ENCODE measurements around the gene NUDT6.

The NUDT6 gene

DNA sequence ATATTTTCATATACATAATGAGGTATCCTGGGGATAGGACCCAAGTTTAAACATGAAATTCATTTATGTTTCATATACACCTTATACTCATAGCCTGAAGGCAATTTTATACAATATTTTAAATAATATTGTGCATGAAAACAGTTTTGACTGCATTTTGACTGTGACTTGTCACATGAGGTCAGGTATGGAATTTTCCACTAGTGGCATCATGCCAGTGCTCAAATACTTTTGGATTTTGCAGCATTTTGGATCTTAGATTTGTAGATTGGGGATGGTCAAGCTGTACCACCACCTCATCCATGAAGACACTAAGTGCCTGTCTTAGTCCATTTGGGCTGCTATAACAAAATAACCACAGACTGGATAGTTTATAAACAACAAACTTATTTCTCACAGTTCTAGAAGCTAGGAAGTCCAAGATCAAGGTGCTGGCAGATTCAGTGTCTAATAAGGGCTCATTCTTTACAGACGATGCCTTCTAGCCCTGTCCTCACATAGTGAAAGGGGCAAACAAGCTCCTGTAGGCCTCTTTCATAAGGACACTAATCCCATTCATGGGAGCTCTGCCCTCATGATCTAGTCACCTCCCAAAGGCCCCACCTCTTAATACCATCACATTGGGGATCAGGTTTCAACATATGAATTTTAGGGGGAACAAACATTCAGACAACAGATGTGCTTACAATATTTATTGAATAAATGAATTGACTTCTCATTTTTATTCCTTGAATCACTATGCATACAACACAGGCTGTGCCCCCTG is 9.4 kb downstream of the NUDT6 start:
- DNase-seq, result no peak

- DNase-seq, result no peak
These were observed 10.8 kb downstream of the NUDT6 start for GRCh38 chr4:122911588-122911987.

GRCh38 chr4:122909683-122910082 is 12.7 kb downstream of the NUDT6 start:
- no peak for DNase-seq

- no peak for DNase-seq
These were observed 14.2 kb downstream of the NUDT6 start for GRCh38 chr4:122908223-122908622.

DNA sequence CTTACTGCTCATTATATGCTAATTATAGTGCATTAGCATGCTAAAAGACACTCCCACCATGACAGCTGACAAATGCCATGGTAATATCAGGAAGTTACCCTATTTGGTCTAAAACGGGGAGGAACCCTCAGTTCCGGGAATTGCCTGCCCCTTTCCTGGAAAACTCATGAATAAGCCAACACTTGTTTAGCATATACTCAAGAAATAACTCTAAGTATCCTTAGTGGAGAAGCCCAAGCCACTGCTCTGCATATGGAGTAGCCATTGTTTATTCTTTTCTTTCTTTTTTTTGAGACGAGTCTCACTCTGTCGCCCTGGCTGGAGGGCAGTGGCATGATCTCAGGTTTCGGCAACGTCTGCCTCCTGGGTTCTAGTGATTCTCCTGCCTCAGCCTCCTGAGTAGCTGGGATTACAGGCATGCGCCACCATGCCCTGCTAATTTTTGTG is 15.5 kb downstream of the NUDT6 start:
- DNase-seq, result no peak

- no peak for DNase-seq
These were observed 18.6 kb downstream of the NUDT6 start for GRCh38 chr4:122903766-122904288.

DNA sequence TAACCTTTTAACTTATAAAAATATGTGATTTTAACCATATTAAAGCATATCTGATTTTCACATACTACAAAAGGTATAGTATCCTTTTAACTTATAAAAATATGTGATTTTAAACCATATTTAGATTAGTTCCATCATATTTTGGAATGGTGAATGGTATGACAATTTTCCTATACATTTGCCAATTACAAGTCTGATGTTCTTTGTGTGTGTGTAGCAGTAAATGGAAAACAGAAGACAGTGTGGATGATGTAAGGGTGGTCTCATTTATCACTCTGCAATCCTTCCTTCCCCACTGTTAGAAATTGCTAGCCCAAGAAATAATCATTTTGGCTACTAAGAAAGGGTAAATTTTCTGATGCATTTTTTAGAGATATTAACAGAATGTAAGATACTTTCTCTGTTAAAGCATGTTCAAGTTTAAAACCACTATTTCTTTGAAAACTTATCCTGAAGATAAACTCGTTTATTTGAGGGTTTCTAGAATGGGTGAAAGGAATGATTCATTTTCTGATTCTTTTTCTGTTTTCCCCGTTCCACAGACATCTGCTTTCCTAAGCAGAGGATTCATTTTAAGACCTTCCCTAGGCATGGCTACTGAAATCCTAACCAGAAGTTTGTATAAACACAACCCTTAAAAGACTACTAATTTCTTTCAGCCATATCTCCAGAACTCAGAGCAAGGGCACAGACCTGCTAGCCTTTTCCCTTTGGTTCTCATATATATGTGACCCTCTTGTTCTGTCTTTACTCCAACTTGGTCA is 21.0 kb downstream of the NUDT6 start:
- DNase-seq, result no peak

- no peak for DNase-seq
These were observed 22.1 kb downstream of the NUDT6 start for GRCh38 chr4:122900314-122900713.

DNA sequence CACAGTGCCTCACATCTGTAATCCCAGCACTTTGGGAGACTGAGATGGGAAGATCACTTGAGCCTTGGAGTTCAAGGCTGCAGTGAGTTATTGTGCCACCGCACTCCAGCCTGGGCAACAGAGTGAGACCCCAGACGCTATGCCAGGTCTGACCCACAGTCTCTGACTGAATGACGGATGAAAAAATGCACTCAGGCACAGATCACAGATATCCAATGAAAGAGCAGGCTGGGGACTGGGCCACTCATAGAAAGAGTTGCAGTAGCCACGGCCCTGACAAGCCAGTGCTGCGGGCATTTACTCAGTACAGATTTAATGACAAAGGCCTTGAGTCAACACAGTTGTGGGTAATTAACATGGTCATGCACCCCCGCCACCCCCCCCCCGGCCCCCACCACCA is 22.7 kb downstream of the NUDT6 start:
- DNase-seq, result no peak

- no peak for DNase-seq
These were observed 23.8 kb downstream of the NUDT6 start for GRCh38 chr4:122898370-122899150.

DNA sequence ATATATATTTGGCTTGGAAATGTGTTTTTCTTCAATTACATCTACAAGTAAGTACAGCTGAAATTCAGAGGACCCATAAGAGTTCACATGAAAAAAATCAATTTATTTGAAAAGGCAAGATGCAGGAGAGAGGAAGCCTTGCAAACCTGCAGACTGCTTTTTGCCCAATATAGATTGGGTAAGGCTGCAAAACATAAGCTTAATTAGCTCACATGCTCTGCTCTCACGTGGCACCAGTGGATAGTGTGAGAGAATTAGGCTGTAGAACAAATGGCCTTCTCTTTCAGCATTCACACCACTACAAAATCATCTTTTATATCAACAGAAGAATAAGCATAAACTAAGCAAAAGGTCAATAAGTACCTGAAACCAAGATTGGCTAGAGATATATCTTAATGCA is 26.1 kb downstream of the NUDT6 start:
- DNase-seq, result no peak

DNA sequence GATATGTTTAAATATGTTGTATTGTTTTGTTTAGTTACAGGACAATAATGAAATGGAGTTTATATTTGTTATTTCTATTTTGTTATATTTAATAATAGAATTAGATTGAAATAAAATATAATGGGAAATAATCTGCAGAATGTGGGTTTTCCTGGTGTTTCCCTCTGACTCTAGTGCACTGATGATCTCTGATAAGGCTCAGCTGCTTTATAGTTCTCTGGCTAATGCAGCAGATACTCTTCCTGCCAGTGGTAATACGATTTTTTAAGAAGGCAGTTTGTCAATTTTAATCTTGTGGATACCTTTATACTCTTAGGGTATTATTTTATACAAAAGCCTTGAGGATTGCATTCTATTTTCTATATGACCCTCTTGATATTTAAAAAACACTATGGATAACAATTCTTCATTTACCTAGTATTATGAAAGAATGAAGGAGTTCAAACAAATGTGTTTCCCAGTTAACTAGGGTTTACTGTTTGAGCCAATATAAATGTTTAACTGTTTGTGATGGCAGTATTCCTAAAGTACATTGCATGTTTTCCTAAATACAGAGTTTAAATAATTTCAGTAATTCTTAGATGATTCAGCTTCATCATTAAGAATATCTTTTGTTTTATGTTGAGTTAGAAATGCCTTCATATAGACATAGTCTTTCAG is 26.9 kb downstream of the NUDT6 start:
- DNase-seq, result no peak

DNA sequence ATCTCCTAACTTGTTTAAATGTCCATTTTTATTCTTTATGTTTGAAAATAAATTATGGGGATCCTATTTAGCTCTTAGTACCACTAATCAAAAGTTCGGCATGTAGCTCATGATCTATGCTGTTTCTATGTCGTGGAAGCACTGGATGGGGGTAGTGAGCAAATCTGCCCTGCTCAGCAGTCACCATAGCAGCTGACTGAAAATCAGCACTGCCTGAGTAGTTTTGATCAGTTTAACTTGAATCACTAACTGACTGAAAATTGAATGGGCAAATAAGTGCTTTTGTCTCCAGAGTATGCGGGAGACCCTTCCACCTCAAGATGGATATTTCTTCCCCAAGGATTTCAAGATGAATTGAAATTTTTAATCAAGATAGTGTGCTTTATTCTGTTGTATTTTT is 27.6 kb downstream of the NUDT6 start:
- DNase-seq, result no peak

DNA sequence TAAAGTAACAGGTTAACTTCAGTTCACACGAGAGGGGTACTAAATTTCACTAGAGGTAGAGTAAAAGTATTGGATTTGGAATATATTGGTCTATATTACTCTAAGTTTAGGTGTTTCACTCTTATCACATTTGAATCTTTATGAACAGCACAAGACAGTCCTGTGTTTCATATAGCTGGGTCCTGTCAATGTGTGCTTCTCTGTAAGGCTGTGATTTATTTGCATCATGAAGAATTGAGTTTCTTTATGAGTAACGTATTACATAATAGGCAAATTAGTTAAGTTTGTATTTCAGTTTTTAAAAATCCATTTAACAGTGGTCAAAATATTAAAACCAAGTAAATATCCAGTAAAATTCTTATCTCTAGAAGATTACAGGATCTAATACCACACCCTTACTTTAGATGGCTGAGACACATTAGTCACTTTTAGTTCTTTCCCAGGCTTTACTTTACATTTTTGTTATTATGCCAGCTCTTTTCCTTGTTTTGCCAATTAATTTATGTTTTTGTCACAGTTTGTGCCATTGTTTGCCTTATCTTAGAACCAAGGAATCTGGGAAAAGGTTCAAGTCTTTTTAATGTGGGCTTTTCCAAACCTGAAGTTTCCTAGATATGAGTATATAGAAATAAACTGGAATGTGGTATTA is 32.1 kb downstream of the NUDT6 start:
- no peak for DNase-seq

GRCh38 chr4:122889726-122890125 is 32.7 kb downstream of the NUDT6 start:
- no peak for DNase-seq

- DNase-seq, result no peak
These were observed 37.9 kb downstream of the NUDT6 start for GRCh38 chr4:122884499-122884898.

GRCh38 chr4:122882857-122883735 is 39.3 kb downstream of the NUDT6 start:
- DNase-seq, result no peak

DNA sequence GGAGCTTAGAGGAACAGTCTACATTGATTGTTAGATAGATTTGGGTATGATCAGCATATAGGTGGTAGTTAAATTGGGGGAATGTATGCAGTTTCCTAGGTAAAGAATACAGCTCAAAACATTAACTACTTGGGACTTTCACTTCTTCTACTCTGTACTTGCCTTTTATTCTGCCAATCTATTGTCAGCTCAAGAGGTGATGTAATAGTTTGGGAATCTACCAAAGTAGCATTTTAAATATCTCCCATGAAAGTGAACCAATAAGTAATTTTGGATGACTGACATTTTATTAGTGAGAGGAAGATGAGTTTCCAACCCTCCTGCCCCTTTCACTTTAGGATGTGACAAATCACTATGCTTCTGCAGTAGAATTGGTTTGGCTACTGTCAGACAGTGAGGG is 43.4 kb downstream of the NUDT6 start:
- no peak for DNase-seq

DNA sequence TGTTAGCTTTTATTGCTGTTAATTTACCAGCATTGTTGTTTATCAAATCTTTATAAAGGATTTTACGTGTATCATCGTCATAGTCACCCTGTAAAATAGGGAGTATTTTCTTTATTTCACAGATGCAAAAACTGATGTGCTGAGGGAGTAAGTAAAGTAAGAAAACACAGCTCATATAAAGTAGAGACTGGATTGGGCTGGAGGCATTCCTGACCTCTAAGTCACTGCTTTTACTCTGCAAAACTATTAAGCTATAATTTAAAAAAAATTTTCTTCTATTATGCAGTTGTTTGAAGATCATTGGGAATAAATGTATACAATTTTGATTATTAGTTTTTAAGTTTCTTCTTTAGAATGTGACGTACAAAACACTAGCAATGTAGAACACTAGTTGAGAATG is 45.9 kb downstream of the NUDT6 start:
- no peak for DNase-seq

GRCh38 chr4:122875949-122876348 is 46.4 kb downstream of the NUDT6 start:
- DNase-seq, result no peak

Data from CD4-positive, alpha-beta T cell treated with Interleukin-10 for 1 hour (primary cell).